ENCODE data around the gene LAG3.
A peak's percentile ranks its signal among the peaks of the same experiment; 100 is the strongest.

Gene LAG3

DNA sequence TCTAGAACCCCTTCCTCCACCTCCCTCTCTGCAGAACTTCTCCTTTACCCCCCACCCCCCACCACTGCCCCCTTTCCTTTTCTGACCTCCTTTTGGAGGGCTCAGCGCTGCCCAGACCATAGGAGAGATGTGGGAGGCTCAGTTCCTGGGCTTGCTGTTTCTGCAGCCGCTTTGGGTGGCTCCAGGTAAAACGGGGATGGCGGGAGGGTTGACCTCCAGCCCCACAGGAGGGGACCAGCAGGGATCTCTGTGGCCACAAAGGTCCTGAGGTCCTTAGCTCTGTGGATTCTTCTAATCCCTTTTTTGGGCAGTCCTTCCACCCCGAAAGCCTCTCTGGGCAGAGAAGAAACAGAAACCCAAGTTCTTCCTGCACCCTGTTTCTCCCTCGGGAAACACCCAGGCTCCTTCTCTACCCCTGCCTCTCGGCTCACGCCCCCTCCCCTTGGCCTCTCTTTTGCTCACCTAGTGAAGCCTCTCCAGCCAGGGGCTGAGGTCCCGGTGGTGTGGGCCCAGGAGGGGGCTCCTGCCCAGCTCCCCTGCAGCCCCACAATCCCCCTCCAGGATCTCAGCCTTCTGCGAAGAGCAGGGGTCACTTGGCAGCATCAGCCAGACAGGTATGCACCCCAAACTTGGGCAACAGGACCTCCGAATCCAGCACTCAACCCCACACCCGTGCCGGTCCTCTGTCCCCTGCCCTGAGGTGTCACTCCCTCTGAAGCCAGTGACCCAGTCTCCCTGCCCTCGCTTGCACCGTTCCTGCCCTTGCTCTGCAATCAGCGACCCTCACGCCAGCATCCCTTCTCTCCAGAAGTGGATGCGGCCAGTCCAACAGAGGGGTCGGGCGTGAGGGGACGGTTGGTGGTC is 638 bp downstream of the LAG3 start:
- DNase-seq (ENCODE audit: low read depth in 2 of 2) = no peak

DNA sequence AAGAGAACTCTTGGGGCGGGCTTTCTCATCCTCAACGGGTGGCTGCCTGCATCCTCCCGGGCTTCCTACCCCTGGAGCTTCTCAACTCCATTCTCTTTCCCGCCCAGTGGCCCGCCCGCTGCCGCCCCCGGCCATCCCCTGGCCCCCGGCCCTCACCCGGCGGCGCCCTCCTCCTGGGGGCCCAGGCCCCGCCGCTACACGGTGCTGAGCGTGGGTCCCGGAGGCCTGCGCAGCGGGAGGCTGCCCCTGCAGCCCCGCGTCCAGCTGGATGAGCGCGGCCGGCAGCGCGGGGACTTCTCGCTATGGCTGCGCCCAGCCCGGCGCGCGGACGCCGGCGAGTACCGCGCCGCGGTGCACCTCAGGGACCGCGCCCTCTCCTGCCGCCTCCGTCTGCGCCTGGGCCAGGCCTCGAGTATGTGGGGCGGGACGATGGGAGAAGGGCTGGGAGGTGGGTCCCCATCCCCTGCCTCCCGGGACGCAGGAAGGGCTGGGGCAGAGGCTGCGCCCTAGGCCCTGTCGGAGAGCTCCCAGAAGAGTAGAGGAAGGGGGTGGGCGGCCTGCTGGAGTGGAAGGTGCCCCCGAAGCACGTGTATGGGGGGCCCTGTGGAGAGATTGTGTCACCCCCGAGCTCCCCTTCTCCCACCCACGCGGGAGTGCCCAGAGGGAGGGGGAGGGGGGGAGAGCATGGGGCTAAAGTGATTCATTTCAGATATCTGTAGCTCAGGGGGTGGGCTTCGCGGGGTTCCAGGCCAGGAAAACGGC is 1.5 kb downstream of the LAG3 start:
- DNase-seq (ENCODE audit: low read depth in 2 of 2) = peak in 1 of 2 donors; percentile 27

DNA sequence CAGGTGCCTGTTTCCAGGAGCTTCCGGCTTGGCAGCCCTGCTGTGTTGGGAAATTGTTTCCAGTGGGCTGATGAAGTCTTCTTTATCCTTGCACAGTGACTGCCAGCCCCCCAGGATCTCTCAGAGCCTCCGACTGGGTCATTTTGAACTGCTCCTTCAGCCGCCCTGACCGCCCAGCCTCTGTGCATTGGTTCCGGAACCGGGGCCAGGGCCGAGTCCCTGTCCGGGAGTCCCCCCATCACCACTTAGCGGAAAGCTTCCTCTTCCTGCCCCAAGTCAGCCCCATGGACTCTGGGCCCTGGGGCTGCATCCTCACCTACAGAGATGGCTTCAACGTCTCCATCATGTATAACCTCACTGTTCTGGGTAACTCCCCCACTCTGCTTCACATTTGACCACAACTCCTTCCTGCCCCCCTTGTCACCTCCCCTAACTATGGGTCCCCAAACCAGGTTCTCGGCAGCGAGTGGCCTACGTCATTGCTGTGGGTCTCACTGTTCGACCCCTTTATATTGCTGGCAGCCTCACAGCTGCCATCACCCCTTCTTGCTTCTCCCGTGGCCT is 2.3 kb downstream of the LAG3 start:
- DNase-seq (ENCODE audit: low read depth in 2 of 2) = peak in 1 of 2 donors; percentile 19

DNA sequence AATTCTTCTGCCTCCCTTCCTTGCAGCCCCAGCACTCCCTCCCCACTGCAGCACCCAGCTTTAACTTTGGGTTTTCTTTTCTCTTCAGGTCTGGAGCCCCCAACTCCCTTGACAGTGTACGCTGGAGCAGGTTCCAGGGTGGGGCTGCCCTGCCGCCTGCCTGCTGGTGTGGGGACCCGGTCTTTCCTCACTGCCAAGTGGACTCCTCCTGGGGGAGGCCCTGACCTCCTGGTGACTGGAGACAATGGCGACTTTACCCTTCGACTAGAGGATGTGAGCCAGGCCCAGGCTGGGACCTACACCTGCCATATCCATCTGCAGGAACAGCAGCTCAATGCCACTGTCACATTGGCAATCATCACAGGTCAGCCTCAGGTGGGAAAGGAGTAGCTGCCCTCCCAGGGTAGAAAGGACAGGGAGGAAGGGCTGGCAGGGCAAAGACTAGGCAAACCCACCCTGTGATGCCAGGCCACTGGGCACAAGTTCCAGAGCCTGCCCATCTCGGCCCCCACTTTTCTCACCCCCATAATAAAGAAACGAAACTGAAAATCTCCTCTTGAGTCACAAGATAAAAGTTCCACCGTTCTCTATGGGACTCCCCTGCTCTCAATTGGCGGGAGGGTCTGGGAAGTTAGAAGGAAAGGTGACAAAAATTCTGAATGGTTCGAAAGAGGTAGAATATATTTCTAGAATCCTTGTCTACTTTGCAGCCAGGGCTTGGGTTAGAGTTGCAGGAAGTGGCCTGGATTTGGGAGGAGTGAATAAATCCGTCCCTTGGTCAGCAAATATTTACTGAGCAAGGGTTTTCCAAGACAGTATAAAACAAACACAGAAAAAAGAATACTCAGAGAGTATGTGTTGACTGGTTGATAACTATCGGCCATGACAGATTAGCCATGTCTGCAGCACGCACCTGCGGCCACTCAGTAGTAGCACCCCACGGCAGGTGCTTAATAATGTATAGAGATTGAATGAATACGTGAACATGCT is 3.2 kb downstream of the LAG3 start:
- DNase-seq (ENCODE audit: low read depth in 2 of 2) = no peak

DNA sequence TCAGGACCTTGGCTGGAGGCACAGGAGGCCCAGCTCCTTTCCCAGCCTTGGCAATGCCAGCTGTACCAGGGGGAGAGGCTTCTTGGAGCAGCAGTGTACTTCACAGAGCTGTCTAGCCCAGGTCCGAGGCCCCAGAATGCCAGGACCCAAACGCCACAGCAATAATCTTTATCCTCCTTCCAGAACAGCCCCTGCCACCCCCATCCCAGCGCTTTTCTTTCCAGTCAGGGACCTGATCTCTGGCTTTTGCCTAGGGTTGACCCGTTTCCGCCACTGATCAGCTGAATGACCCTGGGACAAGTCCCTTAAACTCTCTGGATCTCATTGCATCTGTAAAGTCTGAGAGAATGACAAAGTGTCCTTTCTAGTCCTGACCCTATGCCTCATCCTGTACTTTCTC is 5.1 kb downstream of the LAG3 start:
- no peak for DNase-seq (ENCODE audit: low read depth in 2 of 2)

DNA sequence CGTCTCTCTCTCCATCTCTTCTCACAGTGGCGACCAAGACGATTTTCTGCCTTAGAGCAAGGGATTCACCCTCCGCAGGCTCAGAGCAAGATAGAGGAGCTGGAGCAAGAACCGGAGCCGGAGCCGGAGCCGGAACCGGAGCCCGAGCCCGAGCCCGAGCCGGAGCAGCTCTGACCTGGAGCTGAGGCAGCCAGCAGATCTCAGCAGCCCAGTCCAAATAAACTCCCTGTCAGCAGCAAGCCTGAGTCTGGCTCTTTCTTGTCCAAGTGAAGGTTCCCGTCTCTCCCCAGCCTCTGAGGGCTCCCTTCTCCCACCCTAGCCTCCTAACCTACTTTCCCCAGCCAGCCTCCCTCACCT is 5.9 kb downstream of the LAG3 start:
- DNase-seq (ENCODE audit: low read depth in 2 of 2) = no peak

DNA sequence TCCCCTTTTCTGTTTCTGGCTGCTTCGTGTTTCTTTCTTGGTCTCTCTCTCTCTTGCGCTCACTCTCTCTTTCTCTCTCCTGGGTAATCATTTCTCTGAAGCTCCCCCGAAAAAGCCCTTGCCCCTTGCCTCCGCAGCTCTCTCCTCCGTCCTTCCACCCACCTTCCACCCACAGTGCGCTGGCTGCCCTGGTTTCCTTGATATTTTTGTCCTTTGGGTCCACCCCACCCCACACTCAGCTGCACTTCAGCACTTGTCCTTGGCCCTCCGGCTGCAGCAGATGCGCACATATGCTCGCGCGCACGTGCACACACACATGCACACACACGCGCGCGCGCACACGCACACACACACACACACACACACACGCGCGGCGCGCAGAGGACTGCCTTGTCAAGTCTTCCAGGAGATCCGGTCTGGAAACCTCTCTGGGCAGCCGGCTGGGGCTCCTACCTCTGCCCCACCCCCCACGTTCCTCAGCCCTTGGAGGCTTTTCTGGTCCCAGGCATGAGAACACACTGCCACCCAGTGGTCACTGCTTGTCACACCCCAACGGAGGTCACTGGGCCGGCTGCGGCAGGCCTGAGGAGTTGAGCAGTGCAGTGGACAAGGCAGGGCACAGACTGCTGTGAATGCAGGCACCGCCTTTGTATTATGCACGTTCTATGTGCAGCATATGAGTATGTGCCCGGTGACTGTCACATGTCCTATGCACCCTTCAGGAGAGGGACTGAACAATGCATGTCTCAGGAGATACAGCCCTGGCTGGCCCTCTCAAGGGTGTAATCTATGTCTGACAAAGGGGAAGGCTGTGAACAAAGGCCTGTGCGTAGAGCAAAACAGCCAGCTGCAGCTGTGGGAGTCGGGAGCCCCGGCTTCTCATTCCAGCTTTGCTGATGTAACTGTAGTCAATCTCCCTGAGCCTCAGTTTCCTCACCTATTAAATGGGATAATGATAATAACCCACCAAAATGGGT is 6.5 kb downstream of the LAG3 start:
- peak; percentile 73 to 79 for DNase-seq (ENCODE audit: low read depth in 2 of 2)

DNA sequence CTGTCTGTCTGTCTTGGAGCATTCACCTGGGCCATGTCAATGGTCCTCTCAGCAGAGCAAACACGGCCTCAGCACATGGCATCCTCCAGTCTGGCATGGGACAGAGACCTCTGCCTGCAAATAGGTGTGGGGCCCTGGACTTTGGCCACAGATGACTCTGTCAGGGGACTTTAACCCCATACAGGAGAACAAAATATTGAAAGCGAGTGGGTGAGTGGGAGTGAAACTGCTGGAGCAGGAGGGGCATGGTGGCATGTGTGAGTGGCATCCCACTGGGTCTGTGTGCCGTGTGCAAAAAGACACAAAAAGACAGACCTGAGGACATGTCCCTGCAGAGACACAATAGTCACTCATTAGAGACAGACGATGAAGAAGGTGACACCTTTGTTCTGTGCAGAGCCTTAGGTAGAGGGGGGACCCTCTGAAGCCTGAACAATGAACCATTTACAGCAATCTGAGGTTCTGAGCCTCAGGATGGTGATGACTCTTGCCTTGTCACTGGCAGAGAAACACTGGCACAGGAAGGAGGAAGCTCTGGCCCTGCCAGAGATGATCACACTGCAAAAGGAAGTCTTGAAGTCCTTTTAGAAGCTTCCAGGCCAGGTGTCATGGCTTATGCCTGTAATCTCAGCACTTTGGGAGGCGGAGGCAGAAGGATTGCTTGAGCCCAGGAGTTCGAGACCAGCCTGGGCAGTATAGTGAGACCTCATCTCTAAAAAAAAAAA is 7.5 kb downstream of the LAG3 start:
- DNase-seq (ENCODE audit: low read depth in 2 of 2) = no peak

DNA sequence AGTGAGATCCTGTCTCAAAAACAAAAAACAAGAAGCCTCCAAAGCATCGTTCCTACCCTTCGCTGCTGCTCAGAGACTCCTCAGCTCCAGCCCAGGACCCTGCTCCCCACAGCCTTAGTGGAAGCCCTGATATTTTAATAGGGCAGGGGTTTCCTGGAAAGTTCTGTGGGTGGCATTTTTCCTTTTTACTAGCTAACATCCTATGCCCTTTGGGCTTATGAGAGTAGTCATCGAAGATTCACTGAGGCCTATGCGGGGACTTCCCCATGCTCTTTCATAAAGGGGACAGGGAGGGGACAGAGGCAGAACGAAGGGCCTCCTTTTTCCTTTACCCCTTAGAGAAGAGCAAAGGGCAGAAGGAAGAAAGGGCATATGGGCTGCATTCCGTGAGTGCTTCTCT is 8.3 kb downstream of the LAG3 start:
- no peak for DNase-seq (ENCODE audit: low read depth in 2 of 2)

DNA sequence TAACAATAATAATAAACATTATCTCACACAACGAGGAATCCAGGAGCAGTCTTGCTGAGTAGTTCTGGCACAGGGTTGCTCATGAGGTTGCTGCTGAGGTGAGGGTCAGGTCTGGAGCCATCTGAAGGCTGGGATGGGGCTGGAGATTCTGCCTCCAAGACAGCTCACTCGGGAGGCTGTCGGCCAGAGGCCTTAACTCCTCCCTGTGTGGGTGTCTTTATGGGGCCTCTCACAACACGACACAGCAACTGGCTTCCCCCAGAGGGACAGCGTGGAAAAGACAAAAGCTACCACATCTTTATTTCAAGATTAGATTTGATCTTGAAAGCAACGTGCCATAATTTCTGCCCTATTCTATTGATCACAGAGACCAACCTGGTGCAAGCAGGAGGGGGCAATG is 9.8 kb downstream of the LAG3 start:
- DNase-seq (ENCODE audit: low read depth in 2 of 2) = no peak

DNA sequence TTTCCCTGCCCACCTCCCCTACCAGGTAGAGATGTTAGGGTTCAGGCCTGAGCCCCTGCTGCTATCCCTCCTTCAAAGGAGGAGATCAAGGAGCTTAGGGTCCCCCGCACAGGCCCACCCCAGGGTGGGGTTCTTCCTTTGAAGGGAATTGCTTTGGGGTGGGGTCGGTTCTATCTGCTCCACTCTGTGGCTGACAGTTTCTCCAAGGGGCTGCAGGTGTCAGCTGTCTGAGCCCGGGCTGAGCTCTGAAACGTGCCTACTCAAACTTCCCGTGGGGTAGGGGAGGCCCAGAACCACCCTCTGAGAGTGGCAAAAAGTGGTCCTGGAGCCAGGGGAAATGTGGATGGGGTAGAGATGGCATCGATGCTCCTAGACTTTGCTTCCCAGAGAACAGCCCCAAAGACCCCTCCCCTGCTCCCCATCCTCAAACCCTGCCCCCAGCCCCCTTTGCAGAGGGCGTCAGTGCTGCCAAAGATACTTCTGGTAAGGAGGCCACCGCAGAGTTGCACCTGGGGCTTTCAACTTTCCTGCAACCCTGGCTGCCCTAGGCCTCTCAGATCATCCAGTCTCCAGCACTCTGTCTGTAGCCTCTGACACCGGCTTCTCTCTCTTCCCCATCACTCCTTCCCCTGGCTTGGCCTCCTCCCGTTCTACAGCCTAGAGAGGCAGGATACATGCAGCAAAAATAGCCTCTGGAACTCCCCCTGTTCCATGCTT is 10.7 kb downstream of the LAG3 start:
- DNase-seq (ENCODE audit: low read depth in 2 of 2) = no peak

DNA sequence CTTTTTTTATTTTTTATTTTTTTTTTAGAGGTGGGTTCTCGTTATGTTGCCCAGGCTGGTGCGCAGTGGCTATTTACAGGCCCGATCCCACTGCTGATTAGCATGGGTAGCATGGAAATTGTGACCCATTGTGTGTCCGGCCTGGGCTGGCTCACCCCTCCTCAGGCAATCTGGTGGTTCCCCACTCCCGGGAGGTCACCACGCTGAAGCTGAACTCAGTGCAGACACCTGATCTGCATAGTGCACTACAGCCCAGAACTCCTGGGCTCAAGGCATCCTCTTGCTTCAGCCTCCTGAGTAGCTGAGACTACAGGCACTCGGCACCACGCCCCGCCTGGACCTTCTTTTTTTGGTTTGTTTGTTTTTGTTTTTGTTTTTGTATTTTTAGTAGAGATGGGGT is 11.5 kb downstream of the LAG3 start:
- no peak for DNase-seq (ENCODE audit: low read depth in 2 of 2)

DNA sequence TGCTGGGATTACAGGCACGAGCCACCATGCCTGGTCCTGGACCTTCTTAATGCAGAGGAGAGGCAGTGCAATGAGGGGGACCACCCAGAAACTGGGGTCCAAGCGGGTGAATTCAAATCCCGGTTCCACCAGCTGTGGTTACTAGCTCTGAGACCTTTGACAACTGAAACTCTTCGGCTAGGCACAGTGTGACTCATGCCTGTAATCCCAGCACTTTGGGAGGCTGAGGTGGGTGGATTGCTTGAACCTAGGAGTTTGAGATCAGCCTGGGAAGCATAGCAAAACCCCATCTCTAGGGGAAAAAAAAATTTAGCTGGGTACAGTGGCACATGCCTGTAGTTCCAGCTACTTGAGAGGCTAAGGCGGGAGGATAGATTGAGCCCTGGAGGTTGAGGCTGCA is 12.0 kb downstream of the LAG3 start:
- DNase-seq (ENCODE audit: low read depth in 2 of 2) = no peak

DNA sequence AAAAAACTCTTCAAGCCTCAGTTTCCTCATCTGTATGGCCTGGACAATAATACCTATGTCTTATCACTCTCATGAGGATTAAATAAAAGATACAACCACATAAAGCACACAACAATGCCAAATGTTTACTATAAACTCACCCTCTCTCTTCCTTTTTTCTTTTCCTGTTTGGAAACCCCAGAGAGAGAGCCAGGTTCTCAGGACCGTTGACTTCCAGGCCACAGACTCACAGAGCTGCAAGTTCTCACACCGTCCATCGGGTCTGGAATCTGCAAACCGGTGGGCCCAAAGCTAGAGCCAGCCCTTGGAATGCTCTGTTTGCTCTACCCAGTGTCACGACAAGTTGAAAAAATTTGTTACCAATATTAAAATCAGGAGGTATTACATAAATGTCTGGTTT is 12.4 kb downstream of the LAG3 start:
- no peak for DNase-seq (ENCODE audit: low read depth in 2 of 2)

DNA sequence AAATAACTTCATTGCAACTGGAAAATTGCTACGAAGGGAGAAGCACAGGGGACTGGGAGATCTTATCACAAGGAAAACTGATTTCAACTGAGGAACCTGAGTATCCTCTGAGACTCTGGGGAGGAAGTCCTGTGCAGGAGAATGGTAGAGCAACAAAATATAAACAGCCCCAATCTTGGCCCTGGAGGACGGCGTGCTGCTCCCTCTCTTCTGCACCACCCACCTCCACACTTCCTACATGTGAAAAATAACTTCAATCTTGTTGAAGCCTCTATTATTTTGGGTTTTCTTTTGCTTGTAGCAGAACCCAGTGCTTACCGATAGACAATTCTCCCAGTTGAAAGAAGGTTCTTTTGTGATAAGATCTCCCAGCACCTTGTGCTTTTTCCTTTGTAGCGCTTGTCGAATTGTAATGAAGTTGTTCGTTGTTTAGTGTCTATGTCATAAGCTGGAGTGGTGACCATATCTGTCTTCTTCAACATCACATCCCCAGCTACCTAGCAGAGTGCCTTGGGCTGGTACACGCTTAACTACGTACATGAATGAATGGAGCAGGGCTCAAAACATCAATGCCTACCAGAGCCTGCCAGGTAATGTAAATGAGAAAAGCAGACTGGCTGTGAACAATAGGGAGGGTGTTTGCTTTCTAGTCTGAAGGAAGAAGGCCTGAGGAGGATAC is 14.2 kb downstream of the LAG3 start:
- DNase-seq (ENCODE audit: low read depth in 2 of 2) = no peak

DNA sequence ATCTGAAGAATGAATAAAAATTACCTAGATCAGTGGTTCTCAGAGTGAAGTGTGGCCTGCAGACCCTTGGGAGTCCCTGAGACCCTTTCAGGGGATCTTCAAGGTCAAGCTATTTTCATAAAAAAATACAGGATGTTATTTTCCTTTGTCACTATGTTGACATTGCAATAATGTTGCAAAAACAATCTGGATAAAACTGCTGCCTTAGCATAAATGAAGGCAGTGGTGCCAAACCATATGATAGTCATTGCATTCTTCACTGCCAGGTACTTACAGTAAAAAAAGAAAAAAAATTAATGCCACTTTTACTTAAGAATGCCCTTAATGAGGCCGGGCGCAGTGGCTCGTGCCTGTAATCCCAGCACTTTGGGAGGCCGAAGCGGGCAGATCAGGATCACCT is 15.0 kb downstream of the LAG3 start:
- DNase-seq (ENCODE audit: low read depth in 2 of 2) = no peak

DNA sequence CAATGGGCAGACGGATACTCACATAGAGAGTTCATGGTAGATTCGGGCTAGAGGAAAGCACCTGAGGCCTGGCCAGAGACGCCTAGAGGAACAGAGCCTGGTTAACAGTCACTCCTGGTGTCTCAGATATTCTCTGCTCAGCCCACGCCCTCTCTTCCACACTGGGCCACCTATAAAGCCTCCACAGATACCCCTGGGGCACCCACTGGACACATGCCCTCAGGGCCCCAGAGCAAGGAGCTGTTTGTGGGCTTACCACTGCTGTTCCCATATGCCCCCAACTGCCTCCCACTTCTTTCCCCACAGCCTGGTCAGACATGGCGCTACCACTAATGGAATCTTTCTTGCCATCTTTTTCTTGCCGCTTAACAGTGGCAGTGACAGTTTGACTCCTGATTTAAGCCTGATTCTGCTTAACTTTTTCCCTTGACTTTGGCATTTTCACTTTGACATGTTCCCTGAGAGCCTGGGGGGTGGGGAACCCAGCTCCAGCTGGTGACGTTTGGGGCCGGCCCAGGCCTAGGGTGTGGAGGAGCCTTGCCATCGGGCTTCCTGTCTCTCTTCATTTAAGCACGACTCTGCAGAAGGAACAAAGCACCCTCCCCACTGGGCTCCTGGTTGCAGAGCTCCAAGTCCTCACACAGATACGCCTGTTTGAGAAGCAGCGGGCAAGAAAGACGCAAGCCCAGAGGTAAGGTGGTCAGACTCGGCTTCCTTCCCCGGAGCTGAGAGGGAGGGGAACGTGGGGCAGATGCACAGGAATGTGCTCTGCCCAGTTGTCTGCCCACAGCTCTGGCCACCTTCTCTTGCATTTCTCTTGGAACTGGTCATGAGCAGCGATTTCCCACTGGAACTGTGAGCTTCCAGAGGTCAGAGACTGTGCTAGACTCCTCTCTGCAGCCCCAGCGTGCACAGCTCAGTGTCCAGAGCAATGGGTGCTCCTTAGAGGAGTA is 16.9 kb downstream of the LAG3 start, which contains the start of gene CD4:
TSS of gene CD4 (plus strand) at position 557 of the 953 bp plus-strand sequence. CDS start 10,611 bp downstream, outside the sequence.
- no peak for DNase-seq (ENCODE audit: low read depth in 2 of 2)
